ENCODE results near the gene L1CAM.

The L1CAM gene

GRCh38 chrX:153861733-153862310, 24.2 kb downstream of the L1CAM start:
- no peak for DNase-seq

- no peak for DNase-seq
Observed at GRCh38 chrX:153861151-153861550, 24.8 kb downstream of the L1CAM start.

DNA sequence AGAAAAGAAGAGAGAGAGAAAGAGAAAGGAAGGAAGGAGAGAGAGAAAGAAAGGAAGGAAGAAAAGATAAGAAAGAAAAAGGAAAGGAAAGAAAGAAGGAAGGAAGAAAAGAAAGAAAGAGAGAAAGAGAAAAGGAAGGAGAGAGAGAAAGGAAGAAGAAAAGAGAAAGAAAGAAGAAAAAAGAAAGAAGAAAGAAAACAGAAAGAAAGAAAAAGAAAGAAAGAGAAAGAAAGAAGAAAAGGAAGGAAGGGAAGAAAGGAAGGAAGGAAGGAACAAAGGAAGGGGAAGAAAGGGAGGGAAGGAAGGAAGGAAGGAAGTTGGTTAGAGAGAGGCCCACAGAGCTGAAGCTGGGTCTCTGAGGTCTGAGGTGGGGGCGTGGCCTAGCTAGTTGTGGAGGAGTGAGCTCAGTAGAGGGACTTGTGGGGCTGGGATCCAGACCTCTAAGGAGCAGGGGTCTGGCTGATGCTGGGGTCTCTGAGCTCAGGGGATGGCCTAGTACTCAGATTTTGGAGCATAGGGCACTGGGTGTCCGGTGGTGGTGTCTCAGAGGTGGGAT, 28.5 kb downstream of the L1CAM start:
- DNase-seq: no peak

DNA sequence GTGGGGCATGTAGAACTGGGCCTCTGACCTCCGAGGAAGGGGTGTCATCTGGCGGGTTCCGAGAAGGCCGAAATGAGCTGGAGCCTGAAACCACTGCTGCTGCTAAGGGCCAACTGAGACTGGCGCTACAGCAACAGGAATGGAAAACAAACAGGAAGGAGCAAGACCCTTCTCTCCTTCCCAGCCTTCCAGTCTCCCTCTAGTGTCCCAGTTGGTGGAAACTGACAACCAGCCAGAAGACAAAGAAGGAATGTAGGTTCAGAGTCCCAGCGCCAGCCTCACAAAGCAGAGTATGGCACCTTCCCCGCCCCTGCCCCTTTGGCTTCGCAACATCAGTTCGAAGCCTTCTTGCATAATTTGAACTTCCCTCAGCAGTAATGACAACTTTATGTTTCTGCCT, 31.3 kb downstream of the L1CAM start:
- no peak for DNase-seq

GRCh38 chrX:153853902-153854267, 32.1 kb downstream of the L1CAM start:
- no peak for DNase-seq

DNA sequence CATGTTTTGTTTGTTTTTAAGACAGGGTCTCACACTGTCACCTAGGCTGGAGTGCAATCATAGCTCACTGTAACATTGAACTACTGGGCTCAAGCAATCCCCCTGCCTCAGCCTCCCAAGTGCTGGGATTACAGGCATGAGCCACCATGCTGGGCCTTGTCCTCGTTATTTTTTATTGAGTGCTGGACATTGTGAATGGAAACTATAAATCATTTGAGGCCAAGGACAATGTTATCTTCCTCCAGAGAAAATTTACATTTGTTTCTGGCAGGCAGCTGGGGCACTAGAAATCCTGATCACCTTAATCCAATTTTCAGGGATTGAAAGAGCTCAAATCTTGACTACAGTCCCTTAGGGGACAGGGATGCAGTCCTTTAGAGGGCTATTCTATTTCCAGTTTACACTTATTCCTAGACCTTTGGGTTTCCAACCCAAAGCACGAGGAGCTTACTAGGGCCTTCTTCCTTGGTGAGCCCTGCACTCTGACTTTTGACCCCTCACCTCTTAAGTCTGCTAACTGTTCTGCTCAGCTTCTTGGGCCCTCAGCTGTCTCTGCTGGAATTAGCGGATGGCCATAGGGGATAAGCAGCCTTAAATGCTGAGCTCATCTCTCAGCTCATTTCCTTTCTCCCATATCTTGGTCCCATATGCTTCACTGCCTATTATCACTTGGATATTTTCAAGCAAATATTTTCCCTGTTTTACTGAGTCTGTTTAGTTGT, 32.6 kb downstream of the L1CAM start:
- no peak for DNase-seq

- DNase-seq: no peak
Observed at GRCh38 chrX:153851981-153852380, 34.0 kb downstream of the L1CAM start.

DNA sequence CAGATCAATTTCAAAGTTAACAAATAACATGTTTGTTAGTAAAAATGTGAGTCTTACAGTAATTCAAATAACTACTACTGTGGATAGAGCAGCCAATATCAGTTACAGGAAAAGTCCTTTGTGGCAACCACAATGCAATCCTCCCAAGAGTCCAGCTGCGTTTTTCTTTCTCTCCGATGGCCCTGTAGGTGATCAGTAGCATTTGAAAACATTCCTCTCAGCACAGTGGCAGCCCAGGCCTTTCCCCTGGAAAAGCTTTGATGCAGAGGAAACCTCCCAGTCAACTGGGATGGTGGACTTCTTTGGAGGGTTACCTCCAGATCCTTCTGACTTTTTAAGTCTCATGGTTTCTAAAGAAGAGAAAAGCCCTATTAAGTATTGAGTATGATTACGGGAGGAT, 37.6 kb downstream of the L1CAM start:
- no peak for DNase-seq

DNA sequence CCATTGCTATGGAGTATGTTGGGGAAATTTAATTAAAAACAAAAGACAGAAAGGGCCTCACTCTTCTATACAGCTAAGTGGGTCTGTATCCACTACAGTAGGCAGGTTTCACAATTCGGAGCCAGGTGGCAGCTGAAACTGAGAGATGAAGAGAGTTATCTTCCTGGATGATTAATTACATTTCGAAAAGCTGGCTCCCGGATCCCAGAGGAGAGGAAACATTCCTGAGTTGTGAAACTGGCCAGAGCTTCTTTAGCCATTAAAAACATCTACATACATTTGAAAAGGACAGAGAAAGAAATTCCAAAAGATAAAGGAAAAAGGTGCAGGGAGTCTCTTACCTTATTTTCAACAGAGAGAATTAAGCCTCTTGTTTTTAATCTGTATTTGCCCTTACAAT, 40.1 kb downstream of the L1CAM start:
- no peak for DNase-seq

GRCh38 chrX:153845195-153845594, 40.8 kb downstream of the L1CAM start:
- no peak for DNase-seq

DNA sequence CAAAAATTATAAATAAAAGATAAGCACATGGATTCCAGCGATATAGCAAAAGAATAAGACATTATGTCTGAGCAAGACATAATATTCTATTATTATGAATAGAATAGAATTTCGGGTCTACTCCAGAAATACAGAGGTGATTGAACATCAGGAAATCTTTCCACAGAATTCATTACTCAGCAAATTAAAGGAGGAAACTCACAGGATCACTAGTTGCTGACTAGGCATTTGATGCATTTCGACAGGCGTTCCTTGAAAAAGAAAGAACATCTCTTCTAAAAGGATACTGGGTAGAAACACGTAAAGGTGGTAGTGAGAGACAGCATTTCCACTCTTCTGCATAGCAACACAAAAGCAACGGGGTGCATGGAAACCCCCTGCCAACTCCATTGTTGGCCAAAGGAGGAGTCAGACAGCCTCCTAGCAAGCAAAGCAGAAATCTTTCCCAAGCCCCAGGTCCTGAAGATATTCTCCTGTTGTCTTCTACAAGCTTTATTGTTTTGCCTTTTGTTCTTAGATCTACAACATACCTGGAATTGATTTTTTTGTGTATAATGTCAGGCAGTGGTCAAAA, 41.4 kb downstream of the L1CAM start:
- no peak for DNase-seq

GRCh38 chrX:153836921-153837320, 49.1 kb downstream of the L1CAM start:
- DNase-seq: no peak

GRCh38 chrX:153832728-153833127, 53.2 kb downstream of the L1CAM start:
- no peak for DNase-seq

- DNase-seq: no peak
Observed at GRCh38 chrX:153831429-153832150, 54.4 kb downstream of the L1CAM start.

- no peak for DNase-seq
Observed at GRCh38 chrX:153830640-153831428, 55.1 kb downstream of the L1CAM start.

DNA sequence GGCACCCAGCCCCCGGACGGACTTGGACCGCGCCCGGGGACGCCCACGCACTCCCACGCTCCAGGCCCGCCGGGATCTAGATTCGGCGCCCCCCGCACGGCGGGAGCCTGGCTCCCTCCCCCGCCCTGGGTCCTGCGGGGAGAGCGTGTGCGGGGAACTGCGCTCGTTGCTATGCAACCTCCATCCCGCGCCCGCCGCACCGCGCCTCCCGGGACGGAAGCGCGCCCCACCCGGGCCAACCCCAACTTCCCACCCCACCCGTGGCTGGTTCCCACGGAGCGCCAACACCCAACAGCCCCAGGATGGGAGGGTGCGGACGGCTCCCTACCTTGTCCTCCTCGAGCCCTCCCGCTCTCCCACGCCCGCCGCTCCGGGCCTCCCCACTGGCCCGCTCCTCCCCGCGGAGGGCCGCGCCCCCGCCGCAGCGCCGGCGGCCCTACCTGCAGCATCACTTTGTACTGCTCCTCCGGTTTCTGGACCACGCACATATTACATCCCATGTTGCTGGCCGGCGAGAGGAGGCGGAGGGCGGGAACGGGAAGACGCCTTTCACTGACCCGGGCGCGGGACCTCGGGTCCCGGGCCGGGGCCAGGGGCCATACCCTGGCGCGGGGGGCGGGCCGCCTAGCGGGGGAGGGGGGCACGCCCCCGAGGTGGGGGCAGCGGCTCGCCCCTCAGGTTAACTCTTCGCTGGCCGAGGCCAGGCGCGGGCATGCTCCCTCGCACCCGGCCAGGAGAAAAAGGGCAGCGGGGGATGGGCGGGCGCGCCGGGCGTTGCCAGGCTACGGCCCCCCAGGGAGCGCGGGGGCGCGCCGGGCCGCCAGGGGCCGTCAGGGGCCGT, 56.0 kb downstream of the L1CAM start, which contains the start of gene PDZD4:
Gene PDZD4 (minus strand): TSS at position 746 of the 841 bp plus-strand sequence. CDS start 246 bp downstream, at position 500.
- DNase-seq: no peak

GRCh38 chrX:153829549-153829798, 56.5 kb downstream of the L1CAM start:
- no peak for DNase-seq

GRCh38 chrX:153828723-153829548, 57.0 kb downstream of the L1CAM start:
- DNase-seq: no peak

- no peak for DNase-seq
Observed at GRCh38 chrX:153828308-153828707, 57.7 kb downstream of the L1CAM start.

GRCh38 chrX:153827903-153828302, 58.1 kb downstream of the L1CAM start:
- no peak for DNase-seq

DNA sequence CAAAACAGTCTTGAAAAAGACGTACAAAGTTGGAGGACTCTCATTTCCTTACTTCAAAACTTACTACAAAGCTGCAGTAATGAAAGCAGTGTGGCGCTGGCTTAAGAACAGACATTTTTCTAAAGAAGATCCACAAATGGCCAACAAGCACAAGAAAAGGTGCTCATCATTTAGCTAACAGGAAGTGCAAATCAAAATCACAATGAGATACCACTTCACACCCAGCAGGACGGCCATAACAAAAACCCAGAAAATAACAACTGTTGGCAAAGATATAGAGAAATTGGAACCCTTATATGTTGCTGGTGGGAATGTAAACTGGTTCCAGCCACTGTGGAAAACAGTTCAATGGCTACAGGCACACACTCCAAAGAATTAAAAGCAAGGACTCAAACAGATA, 59.0 kb downstream of the L1CAM start:
- DNase-seq: no peak

All from effector CD8-positive, alpha-beta T cell (primary cell).